GM21381 (cell line): ENCODE results near the gene CLCNKA.
"Not testable (repeated sequence)": the region's sequence is repeated elsewhere in the genome, so short reads cannot be mapped to it uniquely, and the experiment has no call there.

ENCODE experiments used
- ATAC-seq: cut with Tn5 transposase; IDR thresholded peaks from one replicate; pipeline ENCODE4 v1.9.1; 2021; ENCODE audit warnings: mild to moderate bottlenecking, moderate library complexity; ENCODE audit not compliant: unreplicated experiment

Gene CLCNKA

DNA sequence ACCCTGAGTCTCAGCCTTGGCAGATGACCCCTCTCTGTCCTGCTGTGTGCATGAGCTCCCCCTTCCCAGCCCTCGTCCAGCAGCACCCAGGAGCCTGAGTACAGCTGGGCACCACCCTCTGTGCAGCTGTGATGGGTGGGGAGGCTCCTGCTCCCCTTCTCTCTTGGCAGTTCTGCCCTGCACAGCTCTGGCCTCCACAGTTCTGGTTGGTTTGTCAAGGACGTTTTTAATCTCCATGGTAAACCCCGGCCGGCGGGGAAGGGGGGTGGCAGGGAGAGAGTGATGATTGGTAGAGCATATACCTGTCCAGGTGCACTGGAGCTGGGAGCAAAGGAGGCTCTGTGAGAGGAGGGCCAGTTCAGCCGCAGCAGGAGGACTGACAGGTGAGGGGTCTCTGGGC lies at the start of gene CLCNKA:
CLCNKA (plus strand) TSS at position 356 of the 400 bp plus-strand sequence. CDS start 584 bp downstream, outside the sequence.
- ATAC-seq, result no peak

DNA sequence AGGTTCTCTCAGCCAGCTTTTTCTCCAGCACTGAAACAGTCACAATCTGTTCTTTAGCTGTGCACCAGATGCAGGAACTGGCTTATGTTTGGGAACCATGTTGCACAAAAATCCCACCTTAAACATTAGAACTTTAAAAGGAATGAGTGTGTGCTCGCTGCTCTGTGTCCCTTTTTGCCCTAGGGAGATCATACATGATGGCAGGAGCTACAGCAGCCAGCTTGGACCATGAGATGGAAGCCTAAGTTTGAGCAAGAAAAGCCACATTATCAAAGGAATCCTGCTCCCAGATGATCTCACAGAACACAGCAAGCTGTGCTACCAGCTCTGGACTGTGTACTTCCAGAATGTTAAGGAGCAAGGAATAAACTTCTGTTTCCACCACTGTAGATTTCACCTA lies 49.4 kb upstream of the CLCNKA start:
- ATAC-seq, result no peak

DNA sequence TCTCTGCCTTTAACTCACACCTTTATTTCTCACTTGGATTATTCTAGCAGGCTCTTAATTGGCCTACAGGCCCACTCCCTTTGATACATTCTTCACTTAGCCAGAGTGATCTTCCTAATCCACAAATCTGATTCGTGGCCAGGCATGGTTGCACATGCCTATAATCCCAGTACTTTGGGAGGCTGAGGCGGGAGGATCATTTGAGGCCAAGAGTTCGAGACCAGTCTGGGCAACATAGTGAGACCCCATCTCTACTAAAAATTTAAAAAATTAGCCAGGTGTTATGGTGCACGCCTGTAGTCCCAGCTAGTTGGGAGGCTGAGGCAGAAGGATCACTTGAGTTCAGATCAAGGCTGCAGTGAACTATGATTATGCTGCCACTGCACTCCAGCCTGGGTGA lies 48.1 kb upstream of the CLCNKA start:
- ATAC-seq, result no peak

DNA sequence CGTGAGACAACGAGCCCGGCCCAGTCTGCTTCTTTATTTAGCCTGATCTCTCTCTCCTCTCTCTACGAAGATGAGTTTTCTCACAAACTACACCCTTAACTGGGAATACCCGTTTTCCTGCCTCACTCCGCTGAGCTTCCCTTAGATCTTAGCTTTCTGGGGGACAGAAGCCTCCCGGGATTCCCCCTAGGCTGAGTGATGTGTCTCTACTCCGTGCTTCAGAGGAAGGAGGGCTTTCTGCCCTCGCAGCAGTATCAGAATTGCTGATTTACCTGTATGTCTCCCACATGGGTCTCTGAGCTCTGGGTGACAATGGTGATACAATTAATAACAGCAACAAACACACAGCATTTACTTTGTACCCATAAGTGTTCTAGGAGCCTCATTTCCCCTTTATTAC lies 47.0 kb upstream of the CLCNKA start:
- ATAC-seq, result peak; percentile 27

DNA sequence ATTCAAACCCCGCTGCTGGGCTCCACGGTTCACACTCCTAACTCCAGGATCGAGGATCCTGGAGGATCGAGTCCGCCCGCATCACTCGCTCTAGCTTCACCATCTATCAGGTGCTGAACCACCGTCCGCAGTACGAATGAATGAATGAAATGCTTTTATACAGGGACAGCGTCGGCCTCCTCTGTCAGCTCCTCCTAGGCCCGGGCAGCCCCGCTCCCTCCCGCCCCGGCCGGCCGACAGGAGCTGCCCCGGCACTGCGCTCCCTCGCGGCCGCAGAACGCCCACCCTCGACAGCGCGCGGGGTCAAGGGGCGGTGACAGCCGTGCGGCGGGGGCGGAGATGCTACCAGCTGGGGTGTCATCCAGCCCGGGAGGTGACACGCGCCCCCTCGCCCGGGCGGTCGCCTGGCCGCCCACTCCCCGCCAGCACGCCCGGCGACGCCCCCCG lies 46.5 kb upstream of the CLCNKA start:
- ATAC-seq, result peak; percentile 59

DNA sequence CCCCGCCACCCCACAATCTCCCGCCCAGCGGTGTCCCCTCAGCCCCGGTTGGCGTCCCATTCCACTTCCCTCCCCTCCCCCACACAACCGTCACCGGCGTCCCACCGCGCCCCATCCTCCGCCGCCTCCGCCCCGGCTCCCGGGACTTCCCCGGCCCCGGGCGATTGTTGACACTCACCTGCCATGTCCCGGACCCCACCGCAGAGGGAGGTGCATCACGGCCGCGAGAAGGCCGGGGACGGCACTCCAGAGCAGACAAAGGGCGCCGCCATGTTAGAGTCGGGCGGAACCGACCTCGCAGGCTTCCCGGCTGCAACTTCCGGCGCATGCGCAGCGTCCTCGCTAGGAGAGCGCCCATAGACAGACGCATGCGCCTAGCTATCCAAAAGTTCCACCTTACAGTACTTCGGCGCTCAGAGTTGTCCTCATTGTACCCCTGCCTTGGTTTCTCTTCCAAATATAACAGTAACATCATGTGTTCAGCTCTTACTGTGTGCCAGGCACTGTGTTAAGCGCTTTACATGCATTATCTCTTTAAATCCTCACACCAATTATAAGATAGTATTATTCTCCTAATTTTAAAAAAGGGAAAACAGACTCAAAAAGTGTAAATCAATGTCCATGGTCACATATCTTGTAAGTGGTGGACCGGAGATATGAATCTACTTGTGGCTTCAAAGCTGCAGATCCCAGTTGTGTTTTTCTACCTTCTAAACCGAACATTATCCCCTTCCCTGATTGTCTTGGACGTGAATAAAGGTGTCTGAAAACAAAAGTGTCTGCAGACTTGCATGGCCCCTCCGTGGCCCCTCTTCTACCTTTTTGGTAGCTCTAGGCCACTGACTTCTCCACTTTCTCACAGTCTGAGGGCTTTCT lies 45.8 kb upstream of the CLCNKA start, which contains the start of gene ZBTB17:
ZBTB17 (minus strand) TSS at position 297 of the 876 bp plus-strand sequence. CDS start 27,606 bp downstream, outside the sequence.
- peak; percentile 83 for ATAC-seq

DNA sequence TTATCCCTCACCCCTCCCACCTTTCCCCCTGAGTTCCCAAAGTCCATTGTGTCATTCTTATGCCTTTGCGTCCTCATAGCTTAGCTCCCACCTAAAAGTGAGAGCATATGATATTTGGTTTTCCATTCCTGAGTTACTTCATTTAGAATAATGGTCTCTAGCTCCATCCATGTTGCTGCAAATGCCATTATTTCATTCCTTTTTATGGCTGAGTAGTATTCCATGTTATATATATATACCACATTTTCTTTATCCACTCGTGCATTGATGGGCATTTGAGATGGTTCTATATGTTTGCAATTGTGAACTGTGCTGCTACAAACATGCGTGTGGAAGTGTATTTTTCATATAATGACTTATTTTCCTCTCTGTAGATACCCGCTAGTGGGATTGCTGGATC lies 43.9 kb upstream of the CLCNKA start:
- ATAC-seq, result not testable (repeated sequence)

DNA sequence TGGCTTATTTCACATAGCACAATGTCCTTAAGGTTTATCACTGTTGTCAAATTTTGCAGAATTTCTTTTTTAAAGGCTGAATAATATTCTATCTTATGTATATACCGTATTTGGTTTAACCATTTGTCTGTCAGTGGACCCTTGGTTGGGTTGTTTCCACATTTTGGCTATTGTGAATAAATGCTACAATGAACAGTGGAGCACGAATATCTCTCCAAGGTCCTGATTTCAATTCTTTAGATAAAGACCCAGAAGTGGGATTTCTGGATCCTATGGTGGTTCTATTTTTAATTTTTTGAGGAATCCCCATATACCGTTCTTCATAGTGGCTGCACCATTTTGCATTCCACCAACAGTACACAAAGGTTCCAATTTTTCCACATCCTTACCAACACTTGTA lies 40.2 kb upstream of the CLCNKA start:
- ATAC-seq, result no peak

DNA sequence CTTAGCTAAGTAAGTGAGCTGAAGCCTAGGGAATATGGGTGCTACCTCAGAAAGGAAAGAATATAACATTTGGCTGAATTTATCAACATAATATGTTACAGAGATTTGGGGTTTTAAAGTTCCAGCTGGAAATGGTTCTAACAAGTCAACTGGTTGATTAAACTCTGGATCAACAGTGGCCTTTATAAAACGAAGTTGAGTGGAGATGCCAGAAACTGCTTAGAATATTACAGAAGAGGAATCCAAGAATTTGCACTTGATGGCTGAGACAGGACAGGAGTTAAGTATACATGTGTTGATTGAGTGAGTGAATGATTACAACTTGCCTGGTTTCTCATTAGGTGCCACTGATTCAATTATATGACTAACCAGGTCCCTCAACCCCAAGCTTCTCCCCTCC lies 38.6 kb upstream of the CLCNKA start:
- ATAC-seq, result no peak

DNA sequence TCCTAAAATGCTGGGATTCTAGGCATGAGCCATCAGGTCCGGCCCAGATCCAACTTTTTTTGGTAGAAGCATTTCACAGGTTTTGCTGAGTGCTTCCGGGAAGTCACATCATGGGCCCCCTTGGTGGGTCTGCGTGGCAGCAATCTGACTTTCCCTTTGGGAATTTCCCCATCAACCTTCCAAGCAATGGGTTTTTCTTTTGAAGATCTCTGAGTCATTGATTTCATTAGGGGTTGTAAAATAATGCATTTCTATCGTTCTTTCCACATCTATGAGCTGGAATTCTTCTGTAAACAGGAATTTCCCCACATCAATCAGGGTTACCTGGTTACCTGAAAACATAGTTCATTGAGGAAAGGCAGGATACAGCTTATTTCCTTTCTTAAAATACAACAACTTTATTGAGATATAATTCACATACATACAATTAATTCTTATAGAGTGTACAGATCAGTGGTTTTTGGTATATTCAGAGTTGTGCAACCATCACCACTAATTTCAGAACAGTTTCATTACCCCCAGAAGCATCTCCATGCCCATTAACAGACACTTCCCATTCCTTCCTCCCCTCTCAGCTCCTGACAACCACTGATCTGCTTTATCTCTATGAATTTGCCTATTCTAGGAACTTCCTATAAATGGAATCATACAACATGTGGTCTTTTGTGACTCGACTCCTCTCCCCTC lies 36.1 kb upstream of the CLCNKA start:
- ATAC-seq, result no peak

DNA sequence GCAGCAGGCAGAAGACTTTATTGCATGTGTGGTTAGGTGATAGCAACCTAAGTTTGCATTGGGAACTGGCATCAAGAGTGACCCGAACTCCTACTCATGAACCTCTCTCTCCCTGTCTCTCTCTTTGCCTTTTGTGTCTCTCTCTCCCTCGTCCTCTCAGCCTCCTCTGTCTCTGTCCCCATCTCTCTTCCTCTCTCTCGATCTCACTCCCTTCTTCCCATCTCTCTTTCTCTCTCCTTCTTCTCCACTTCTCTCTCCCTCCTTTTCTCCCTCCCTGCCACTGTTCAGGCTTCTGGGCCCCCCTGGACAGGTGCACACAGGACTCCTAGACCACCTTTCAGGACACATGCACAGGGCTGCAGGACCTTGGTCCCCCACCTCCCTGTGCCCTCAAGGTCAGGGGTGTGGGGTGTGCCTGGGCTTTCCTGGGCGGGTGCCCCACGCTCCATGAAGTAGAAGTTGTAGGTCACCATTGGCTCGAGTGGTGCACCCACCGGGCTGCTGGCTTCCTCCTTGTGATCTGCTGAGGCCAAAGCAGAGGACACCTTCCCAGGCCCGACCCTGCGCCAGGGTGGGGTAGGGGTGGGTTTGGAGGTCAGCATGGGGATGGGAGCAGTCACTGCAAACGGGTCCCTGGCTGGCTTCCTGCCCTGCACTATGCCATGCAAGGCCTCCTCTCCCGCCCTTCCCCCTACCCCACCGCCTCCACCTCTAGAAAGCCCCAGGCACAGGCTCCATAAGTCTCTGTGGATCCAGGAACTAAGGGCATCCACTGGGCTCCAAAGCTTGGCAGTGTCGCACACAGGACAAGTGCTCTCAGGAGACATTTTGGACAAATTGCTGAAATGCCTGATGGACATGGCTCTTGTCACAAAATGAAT lies 32.7 kb upstream of the CLCNKA start:
- ATAC-seq, result no peak

DNA sequence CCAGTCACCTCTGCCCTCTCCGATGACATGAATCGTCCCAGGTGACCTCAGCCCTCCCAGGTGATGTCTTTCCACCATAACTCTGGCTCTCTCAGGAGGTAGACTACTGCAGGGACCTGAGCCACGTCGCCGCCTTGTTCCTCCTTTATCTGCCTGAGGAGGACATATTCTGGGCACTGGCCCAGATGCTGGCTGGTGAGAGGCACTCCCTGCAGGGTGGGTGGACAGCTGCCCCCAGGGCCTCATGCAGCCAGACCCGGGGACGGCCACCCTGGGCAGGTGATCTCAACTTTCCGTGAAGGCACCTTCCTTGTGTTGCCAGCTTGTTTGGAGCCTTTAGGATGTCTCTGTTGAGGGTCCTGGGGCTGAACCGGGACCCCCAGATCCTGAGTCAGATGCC lies 32.1 kb upstream of the CLCNKA start:
- no peak for ATAC-seq

DNA sequence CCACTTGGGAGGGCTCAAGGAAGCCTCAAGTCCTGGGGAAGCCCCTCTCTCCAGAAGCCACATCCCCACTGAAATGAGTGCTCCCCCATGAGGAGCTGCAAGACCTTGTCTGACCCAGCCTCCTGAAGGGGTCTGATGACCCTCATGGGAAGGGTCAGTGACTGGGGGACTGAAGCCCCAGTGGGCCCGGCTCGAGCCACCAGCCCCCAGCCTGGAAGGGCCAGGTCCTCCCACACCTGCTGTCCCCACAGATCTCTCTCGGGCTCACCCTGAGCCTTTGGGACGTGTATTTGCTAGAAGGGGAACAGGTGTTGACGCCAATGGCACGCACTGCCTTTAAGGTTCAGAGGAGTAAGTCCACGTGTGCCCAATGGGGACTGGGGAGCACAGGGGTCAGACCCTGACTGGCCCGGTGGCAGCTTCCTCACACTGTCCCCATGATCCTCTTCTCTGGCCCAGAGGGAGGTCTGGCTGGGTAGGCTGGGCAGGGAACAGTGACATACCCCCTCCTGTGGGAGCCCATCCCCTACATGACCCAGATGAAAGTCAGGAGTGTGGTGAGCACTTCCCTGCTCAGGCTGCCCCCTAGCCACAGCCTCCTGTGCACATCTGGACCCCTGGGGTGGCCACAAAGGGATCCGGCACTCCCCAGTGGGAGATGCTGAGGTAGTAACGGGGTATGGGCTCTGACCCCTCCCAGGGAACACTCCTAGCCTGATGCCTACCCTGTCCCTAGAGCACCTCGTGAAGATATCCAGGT lies 30.2 kb upstream of the CLCNKA start:
- no peak for ATAC-seq

DNA sequence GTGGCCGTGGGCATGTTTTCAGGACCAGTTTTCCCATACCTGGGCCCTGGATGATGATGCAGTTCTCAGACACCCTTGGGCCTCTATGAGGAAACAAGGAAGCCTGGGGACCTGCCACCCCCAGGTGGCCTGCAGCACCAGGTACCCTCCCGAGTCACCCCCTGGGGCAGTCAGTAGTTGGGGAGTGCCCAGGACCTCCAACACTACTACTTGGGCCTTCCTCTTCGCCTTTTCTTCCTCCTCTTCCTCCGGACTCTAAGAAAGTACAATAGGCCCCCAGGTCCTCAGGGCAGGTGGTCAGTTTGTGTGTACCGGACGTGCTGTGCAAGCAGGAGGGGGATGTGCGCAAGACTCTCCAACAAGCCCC lies 29.7 kb upstream of the CLCNKA start:
- no peak for ATAC-seq

DNA sequence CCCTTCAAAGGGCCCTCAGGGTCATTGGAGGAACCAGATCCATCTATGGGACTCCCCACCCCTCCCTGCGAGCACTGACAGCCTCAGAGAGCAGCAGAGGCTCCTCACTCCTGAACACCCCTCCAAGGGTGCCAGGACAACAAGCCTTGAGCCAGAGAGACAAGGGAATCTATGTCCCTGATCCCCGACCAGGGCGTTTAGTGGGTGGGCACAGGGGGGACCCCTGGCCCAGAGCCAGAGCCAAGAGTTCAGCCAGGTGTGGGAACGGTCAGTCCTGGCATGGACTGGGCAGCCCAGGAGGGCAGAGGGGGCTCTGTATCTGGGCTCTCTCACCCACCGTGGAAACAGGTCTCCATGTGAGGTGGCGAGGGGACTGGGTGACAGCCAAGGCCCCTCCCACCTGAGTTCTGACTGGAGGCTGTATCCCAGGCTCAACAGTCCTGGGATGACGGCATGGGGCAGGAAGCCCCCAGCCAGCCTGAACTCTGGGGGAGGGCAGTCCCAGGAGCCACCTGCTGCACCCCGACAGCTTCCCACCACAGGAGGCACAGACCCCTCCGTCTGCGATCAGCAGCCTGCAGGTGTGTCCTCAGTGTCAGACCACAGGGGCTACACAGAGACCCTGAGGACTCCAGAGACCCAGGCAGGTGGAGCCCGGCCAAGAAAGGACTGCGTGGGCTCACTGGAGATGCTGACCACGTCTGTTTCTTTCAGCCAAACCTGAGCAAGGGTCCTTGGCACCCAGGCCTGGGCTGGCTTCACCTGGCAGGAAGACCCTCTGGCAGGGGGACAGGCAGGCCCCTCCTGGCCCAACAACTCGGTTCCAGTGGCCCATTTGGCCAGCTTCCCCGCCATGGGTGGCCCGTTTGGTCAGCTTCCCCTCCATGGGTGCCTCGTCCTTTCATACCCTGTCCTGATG lies 29.0 kb upstream of the CLCNKA start:
- no peak for ATAC-seq

DNA sequence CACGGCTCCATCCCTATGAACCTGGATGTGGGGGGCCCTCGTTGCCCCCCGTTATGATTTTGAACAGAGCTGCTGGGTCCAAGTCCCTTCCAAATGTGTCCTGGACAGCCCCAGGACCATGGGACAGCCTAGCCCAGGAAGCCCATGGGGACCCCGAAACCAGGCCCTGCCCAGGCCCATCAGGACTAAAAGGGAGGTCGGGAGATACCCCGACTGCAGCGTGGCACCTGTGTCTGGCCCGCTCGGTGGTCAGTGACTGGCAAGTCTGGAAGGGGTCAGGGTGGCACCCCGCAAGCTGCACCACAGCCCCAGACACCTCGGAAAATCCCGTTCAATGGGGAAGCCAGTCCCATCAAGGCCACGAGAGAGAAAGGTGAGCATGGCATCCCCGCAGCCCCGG lies 28.2 kb upstream of the CLCNKA start:
- no peak for ATAC-seq

DNA sequence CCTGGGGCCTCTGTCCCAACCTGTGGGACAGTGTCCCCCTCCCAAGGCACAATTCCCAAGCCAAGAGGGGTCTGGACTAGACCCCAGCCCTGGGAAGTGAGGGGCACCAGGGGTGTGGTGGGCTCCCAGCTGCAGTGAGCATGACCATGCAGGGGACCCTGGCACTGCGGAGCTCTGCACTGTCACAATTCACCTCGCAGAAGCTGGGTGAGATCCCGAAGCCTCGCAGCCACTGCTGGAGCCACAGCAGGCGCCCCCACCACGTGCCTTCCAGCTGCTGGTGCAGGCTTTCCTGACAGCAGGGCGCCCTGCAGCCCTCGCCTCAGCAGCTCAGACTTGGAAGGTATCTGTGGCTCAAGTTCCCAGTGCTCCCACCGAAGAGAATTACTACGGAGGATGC lies 27.8 kb upstream of the CLCNKA start:
- ATAC-seq, result no peak

DNA sequence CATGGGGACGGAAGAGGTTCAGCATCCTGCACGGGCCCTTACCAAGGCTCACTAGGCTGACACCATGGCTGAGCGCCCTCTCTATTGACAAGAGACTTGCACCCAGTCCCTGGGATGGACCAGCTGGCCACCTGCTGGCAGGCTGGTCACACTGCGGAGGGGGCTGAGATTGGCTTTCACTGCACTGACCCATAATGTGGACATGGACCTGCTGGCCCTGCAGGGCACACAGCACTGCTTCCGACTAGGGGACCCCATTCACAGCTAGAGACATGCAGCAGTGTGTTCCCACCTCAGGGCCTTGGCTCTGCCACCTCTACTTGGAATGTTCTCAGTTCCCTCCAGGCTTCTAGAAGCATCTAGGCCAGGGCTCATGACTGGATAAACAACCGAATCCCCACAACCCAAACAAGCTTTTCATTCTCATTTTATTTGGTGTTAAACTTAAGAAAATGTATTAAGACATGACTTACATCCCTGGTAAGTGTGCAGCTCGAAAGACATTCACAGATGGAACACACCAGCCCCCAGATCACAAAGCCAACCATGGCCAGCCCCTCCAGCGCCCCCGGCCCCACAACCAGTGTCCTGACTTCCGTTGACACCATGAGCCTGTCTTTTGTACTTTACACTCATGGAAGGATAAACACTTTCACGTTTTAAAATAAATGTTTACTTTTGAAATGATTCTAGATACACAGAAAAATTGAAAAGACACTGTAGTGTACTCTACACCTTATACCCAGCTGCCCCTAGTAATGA lies 27.1 kb upstream of the CLCNKA start:
- no peak for ATAC-seq
